Heart right ventricle (tissue), 16 donors: Measurements from ENCODE around the gene CDH15. TPM values are rescaled to one million over a fixed set of nuclear protein-coding genes. Genes with fewer than 3 reads are reported as not detected.

ENCODE experiments used
- ATAC-seq, 8 donors: fragments of 200-7000 bp; cut with Tn5 transposase; one replicate each; pipeline ENCODE4 v1.9.1; 2020; ENCODE audit warnings: mild to moderate bottlenecking in 8 of 8, moderate library complexity in 8 of 8, moderate number of reproducible peaks in 1 of 8
- DNase-seq, 2 donors: peaks; one replicate each; pipeline ENCODE4 v3.0.0-alpha.2; 2020
- H3K27ac ChIP-seq, 10 donors: fragments of 200-600 bp; sonication (generic) in 2 of 10; one replicate each; pipeline versions ENCODE4 v1.5.0 to v1.8.0; 2020 to 2022; ENCODE audit warnings: mild to moderate bottlenecking in 3 of 10
- H3K27me3 ChIP-seq, 7 donors: fragments of 200-600 bp; one replicate each; pipeline ENCODE4 v1.8.0; 2021 to 2022; ENCODE audit warnings: mild to moderate bottlenecking in 2 of 7
- H3K36me3 ChIP-seq, 9 donors: fragments of 200-600 bp; sonication (generic) in 1 of 9; one replicate each; pipeline versions ENCODE4 v1.5.0 to v1.8.0; 2020 to 2022; ENCODE audit warnings: mild to moderate bottlenecking in 2 of 9
- H3K4me1 ChIP-seq, 9 donors: fragments of 200-600 bp; sonication (generic) in 1 of 9; one replicate each; pipeline versions ENCODE4 v1.5.0 to v1.8.0; 2020 to 2022; ENCODE audit warnings: mild to moderate bottlenecking in 4 of 9
- H3K4me3 ChIP-seq, 10 donors: fragments of 200-600 bp; sonication (generic) in 2 of 10; one replicate each; pipeline versions ENCODE4 v1.5.0 to v1.8.0; 2020 to 2022; ENCODE audit warnings: mild to moderate bottlenecking in 7 of 10, moderate library complexity in 2 of 10
- H3K9me3 ChIP-seq, 11 donors: fragments of 200-600 bp in 10 of 11; sonication (generic) in 2 of 11; one replicate each; pipeline versions ENCODE4 v1.5.0 to v1.8.0; 2013 to 2022; ENCODE audit warnings: mild to moderate bottlenecking in 2 of 11, control low read depth in 1 of 11, moderate library complexity in 1 of 11
- WGBS, 2 donors: extraction: QIAGEN DNeasy Blood & Tissue Kit; methylation state at CpG; one replicate each; pipeline ENCODE4 v1.1.7; 2013; ENCODE audit warnings: inconsistent platforms in 1 of 2; 5-methylcytosine and 5-hydroxymethylcytosine counted together
- intact Hi-C, 10 donors: fragments of 100-400 bp; cut with DNase I; formaldehyde crosslinking; loops; one replicate each; pipeline versions ENCODE4 v1.11.1 to v1.14.2; 2022
- polyA plus RNA-seq, 2 donors: library from polyadenylated mRNA; stranded (reverse); fragments of 200-250 nt; gene quantifications; one replicate each; pipeline ENCODE4 v1.2.3, GENCODE V29; 2013
- total RNA-seq, 10 donors: library from RNA; stranded (reverse); fragmentation: NEBNext Ultra II Directional in 3 of 10; extraction: Animal tissue kit (Norgen Biotek cat#: 25700) in 3 of 10; gene quantifications; one replicate each; pipeline versions ENCODE4 v1.2.1 to v1.2.4, GENCODE V29; 2021 to 2023
- TF ChIP-seq, protein P1 (sequence below), 9 donors: fragments of 200-600 bp; sonication (generic) in 2 of 9; IDR thresholded peaks; one replicate each; pipeline versions ENCODE4 v1.5.0 to v1.8.0; 2021 to 2022; ENCODE audit warnings: antibody characterized with exemption in 9 of 9, mild to moderate bottlenecking in 5 of 9, moderate library complexity in 1 of 9
- donor health status: Arrhythmogenic right ventricular cardiomyopathy.
- donor health status: ischemic (EF 13 %, LVEDD 7.1; RV severe dilation, severe dysfunction).
- donor health status: healthy with polysubstance abuse.
- donor health status: DM: no; HTN: yes; CAD: no.
- donor health status: DM: no; HTN: no; CAD: no.
- donor health status: ischemic (EF 25% LVEDD 6.9; RV normal size, moderate dysfunction).
- donor health status: ischemic (EF 25% LVEDD 5.7; RV mildly dilated, moderate dysfunction).
- donor health status: healthy.
- donor health status: DM: yes; HTN: yes; CAD: no.
- donor health status: Ischemic cardiomyopathy.
- donor health status: ischemic (EF 35%, LVEDD 5.7; RV mildly dilated, moderate dysfunction).
- donor health status: nonischemic (EF 11% LVEDD 7.7; RV severe dilation, severe dysfunction).
- donor health status: DM: yes; HTN: yes; CAD: no.
- donor health status: PGD.
- donor health status: ischemic (EF 29% LVEDD 5.4; RV normal size, mild dysfunction).
- donor health status: nonischemic (EF 23%, LVEDD 6.1; RV moderate dilation, normal function).

The CDH15 gene
- total and polyA plus RNA-seq, 12 donors = 0.08 to 0.45 (median 0.16) TPM; not detected in 9

DNA sequence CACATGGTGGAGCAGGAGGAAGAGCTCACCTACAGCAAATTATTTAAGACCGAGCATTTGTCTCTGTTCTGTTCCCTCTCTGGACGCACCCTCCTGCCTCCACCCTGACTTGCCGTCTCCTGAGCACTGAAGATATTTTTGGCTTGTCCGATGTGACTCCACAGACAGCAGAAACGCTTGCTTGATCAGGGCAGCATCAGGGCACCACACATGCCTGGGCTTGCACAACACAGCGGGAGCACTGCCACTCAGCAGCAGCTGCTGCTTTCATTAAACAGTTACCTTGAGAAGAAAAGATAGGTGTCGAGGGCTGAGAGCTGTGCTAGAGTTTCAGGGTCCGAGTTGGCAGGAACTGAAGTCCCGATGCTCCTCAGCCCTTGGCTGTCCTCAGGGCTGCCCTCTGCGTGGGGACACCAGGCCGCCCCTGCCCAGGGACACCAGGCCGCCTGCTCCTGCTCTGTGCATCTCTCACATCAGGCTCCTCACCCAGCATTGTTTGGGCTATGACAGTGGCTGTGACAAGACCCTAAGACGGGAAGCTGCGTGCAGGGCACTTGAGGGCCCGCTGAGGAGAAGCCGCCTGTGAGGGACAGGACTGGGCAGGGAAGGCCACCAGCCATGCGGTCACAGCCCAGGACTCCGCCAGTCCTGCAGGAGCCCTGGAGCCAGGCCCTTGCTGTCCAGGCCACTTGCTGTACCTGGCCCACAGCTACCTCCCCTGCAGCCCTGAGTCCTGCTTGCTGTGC is 21.3 kb upstream of the CDH15 start:
- TF ChIP-seq, protein P1, sequence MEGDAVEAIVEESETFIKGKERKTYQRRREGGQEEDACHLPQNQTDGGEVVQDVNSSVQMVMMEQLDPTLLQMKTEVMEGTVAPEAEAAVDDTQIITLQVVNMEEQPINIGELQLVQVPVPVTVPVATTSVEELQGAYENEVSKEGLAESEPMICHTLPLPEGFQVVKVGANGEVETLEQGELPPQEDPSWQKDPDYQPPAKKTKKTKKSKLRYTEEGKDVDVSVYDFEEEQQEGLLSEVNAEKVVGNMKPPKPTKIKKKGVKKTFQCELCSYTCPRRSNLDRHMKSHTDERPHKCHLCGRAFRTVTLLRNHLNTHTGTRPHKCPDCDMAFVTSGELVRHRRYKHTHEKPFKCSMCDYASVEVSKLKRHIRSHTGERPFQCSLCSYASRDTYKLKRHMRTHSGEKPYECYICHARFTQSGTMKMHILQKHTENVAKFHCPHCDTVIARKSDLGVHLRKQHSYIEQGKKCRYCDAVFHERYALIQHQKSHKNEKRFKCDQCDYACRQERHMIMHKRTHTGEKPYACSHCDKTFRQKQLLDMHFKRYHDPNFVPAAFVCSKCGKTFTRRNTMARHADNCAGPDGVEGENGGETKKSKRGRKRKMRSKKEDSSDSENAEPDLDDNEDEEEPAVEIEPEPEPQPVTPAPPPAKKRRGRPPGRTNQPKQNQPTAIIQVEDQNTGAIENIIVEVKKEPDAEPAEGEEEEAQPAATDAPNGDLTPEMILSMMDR (IDR thresholded peaks at IDR 0.05) = no peak
- intact Hi-C loops = loop anchor here in 1 of 10 donors (10.0 kb wide), 1 partner anchor 335 kb away; the partner anchor contains the start of gene APRT
- no peak for DNase-seq
- WGBS, 2 donors = 96 to 97% methylated on average over 18 of the region's 18 CpGs
- Histone ChIP-seq H3K36me3 (peaks cover 0 to 66% (median 33%) of the 10 kb centered on the region in 9 donors), H3K27ac (no peak overlapping the region), H3K27me3 (no peaks in the 10 kb centered on the region), H3K4me1 (peaks cover 8 to 11% (median 10%) of the 10 kb centered on the region in 9 donors), H3K9me3 (peaks cover 0 to 22% (median 7%) of the 10 kb centered on the region in 11 donors), H3K4me3 (no peak overlapping the region)
- ATAC-seq = no peak

DNA sequence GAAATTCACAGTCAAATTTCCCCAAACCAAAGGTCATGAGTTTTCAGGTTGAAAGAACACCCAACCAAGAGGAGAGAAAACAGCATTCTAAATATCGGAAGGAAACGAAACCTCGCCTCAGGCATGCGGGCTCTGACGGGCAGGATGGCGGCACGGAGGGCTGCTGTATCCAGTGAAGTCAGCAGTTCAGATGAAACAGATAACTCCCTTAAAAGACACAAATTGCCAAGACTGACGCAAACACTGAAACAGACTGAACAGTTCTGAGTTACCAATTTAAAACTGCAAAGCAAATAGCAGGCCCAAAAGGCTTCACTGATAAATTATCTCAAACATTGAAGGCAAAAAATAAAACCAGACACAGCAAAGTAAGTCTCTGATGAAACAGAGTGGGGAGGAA is 20.6 kb upstream of the CDH15 start:
- Histone ChIP-seq H3K4me1 (peaks cover 11 to 18% (median 17%) of the 10 kb centered on the region in 9 donors), H3K36me3 (peaks cover 0 to 58% (median 33%) of the 10 kb centered on the region in 9 donors), H3K9me3 (peaks cover 0 to 22% (median 7%) of the 10 kb centered on the region in 11 donors), H3K27ac (no peak overlapping the region), H3K27me3 (no peaks in the 10 kb centered on the region), H3K4me3 (no peak overlapping the region)
- TF ChIP-seq, protein P1 (IDR thresholded peaks at IDR 0.05) = no peak
- intact Hi-C loops = loop anchor here in 1 of 10 donors (10.0 kb wide), 1 partner anchor 336 kb away; the partner anchor contains the start of gene APRT
- ATAC-seq = no peak
- no peak for DNase-seq
- WGBS, 2 donors = 94 to 95% methylated on average over 8 of the region's 8 CpGs

DNA sequence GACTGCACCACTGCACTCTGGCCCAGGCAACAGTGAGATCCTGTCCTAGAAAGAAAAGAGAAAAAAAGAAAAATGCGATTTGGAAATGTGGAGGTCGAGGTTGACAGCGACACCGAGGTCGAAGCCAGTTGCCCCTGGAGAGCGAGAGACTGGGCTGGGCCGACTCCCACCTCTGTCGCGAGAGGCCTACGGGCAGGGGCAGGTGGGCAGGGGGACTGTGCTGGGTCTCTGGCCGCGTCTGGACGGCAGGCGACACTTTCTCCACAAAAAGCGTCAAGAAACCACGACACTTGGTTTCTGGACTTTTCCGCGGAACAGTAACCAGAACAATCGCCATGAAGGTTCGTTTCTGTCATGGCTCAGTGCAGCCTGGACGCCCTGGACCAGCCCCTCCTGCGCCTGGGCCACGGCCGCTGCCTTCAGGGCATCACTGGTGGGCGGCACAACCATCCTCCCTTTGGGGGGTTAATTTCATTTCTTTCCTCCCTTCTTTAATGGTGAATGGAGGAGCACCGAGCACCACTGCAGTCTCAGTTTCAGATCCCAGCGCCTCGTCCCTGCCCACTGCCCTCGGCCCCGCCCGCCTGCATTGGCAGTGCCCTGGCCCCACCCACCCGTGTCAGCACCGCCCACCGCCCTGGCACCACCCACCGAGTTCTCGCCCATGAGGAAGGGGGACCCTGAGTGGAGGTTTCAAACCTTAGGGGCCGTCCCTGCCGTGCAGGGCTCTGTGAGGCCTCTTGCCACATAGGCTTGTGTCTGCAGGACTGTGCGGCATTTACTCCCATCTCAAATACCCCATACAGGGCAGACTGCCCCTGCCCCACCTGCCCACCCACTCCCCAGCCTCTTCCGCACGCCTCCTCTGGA is 18.5 kb upstream of the CDH15 start:
- DNase-seq = peak in 1 of 2 donors; percentile 8

More for the DNA sequence above, 18.5 kb upstream of the CDH15 start:
- H3K4me1 ChIP-seq = peaks cover 17 to 30% (median 28%) of the 10 kb centered on the region in 9 donors
- TF ChIP-seq, protein P1 (IDR thresholded peaks at IDR 0.05) = no peak
- intact Hi-C loops = loop anchor here in 1 of 10 donors (10.0 kb wide), 1 partner anchor 338 kb away; the partner anchor contains the start of gene APRT
- peak in 1 of 8 donors; percentile 6 for ATAC-seq
- H3K9me3 ChIP-seq = peaks cover 0 to 22% (median 7%) of the 10 kb centered on the region in 11 donors
- no peak overlapping the region for H3K27ac ChIP-seq
- H3K36me3 ChIP-seq = peaks cover 0 to 44% (median 27%) of the 10 kb centered on the region in 9 donors
- WGBS, 2 donors = 91 to 93% methylated on average over 41 of the region's 41 CpGs
- H3K4me3 ChIP-seq = no peak overlapping the region
- peaks cover 0 to 8% (median 0%) of the 10 kb centered on the region in 7 donors for H3K27me3 ChIP-seq
